AG04449 (cell line): Measurements from ENCODE around the gene SLC32A1.

Experiments used
- CTCF ChIA-PET: fragments of 350-600 bp; formaldehyde crosslinking; extraction: SDS; loops from one replicate; lab custom pipeline; 2021; ENCODE audit warnings: antibody characterized with exemption; lab: Yijun Ruan, JAX
- POLR2A ChIA-PET: fragments of 400-600, 350-600 bp; formaldehyde crosslinking; extraction: SDS; loops from one replicate; lab custom pipeline; 2020; ENCODE audit warnings: antibody characterized with exemption, inconsistent platforms; lab: Yijun Ruan, JAX
- DNase-seq: peaks from one replicate; pipeline ENCODE4 v3.0.0-alpha.2; 2010; ENCODE audit warnings: low read depth, low spot score
- H3K4me3 ChIP-seq: 2 replicates; pipeline ENCODE4 v1.5.1; 2011; ENCODE audit warnings: low read depth, mild to moderate bottlenecking, control low read depth, low read length
- TF ChIP-seq, protein P1 (sequence below): IDR thresholded peaks from one replicate; pipeline ENCODE4 v1.5.1; 2011; ENCODE audit warnings: mild to moderate bottlenecking, moderate library complexity, low read length, control low read depth, inconsistent platforms; ENCODE audit not compliant: insufficient read depth; ENCODE audit errors: missing control alignments

SLC32A1 gene

DNA sequence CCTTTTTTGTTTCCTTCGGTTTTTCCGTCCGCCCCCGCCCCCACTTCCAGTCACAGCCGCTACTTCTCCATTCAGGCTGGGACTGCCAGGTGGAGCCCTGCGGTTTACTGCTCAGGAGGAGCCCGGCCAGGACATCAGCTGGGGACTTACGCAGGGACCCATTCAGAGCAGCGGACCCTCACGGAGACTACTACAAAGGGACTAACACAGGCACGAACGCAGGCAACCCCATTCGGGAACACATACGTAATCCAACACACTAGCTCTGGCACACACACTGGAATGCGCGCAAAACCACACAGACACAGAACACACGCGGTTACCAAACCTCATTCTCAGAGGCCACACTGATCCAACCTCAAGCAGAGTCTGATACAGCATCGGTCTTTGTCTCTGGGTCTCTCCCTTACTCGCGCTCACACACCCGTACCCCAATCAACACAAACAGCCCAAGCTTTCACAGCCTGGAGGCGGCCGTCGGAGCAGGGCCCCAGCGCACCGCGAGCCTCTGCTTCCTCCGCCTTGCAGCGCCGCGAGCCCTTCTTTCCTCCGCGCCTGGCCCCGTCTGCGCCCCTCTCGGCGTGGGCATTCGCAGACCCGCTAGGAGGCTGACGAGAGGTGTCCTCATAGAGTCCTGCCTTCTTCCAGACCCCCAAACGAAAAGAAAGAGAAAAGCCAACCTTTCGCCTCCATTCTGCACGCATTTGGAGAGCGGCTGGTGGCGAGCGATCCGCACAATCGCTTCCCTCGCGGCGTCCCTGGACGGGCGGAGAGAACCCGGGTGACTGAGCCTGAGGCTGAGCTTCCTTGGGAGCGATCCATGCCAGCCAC lies 1.1 kb upstream of the SLC32A1 start:
- ChIA-PET CTCF (interaction anchor here (1.1 to 2.9 kb wide), 3 partner anchors 9 to 29 kb away, joined by 3 to 8 read pairs (median 6); no protein-coding TSS in a partner anchor), POLR2A (no interaction called here)
- no peak overlapping the region for H3K4me3 ChIP-seq
- DNase-seq: no peak
- TF ChIP-seq, protein P1, sequence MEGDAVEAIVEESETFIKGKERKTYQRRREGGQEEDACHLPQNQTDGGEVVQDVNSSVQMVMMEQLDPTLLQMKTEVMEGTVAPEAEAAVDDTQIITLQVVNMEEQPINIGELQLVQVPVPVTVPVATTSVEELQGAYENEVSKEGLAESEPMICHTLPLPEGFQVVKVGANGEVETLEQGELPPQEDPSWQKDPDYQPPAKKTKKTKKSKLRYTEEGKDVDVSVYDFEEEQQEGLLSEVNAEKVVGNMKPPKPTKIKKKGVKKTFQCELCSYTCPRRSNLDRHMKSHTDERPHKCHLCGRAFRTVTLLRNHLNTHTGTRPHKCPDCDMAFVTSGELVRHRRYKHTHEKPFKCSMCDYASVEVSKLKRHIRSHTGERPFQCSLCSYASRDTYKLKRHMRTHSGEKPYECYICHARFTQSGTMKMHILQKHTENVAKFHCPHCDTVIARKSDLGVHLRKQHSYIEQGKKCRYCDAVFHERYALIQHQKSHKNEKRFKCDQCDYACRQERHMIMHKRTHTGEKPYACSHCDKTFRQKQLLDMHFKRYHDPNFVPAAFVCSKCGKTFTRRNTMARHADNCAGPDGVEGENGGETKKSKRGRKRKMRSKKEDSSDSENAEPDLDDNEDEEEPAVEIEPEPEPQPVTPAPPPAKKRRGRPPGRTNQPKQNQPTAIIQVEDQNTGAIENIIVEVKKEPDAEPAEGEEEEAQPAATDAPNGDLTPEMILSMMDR: no peak

DNA sequence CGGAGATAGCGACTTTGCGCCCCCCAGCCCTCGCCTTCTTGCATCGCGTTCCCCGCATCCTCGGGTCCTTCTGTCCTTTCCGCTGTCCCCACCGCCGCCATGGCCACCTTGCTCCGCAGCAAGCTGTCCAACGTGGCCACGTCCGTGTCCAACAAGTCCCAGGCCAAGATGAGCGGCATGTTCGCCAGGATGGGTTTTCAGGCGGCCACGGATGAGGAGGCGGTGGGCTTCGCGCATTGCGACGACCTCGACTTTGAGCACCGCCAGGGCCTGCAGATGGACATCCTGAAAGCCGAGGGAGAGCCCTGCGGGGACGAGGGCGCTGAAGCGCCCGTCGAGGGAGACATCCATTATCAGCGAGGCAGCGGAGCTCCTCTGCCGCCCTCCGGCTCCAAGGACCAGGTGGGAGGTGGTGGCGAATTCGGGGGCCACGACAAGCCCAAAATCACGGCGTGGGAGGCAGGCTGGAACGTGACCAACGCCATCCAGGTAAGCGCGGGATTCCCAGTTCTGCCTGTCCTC lies 401 bp downstream of the SLC32A1 start:
- TF ChIP-seq, protein P1: no peak
- ChIA-PET POLR2A (no interaction called here), CTCF (interaction anchor here (0.7 to 2.9 kb wide), 3 partner anchors 8 to 1625 kb away, joined by 3 to 8 read pairs (median 3); no protein-coding TSS in a partner anchor)
- H3K4me3 ChIP-seq: no peak overlapping the region
- no peak for DNase-seq

DNA sequence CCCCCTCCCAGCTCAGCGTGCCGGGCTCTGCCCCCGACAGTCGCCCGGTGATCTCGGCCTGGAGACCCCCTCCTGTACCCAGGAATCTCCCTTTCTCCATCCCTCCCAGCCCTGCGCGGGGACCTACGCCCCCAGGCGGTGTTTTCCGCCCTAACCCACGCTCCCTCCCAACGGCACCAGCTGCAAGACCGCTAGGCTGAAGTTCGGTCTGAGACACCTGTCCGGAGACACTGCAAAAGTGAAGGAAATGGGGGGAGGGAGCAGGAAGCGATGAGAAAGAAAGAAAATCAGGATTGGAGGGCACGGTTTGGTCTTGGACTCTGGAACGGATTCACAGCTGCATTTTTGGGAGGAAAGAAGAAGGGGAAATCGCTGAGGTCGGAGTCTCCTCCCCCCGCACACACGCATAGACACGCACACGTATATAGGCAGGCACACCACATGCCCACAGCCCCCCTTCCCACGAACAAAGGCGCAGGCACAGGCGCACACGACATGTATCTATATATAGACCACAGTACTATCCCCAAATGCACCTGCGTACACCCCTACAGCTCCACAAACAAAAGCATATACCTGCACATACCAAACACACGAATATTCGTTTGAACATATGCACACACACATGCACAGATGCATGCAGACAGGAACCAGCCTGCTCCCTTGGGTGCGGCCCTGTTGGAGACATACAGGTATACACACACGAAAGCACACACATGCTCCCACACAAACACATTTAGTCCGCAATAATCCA lies 1.0 kb downstream of the SLC32A1 start:
- H3K4me3 ChIP-seq: no peak overlapping the region
- TF ChIP-seq, protein P1: no peak
- DNase-seq: no peak
- ChIA-PET POLR2A (no interaction called here), CTCF (interaction anchor here (0.9 to 1.5 kb wide), 2 partner anchors 9 to 10 kb away, joined by 3 read pairs; no protein-coding TSS in a partner anchor)

DNA sequence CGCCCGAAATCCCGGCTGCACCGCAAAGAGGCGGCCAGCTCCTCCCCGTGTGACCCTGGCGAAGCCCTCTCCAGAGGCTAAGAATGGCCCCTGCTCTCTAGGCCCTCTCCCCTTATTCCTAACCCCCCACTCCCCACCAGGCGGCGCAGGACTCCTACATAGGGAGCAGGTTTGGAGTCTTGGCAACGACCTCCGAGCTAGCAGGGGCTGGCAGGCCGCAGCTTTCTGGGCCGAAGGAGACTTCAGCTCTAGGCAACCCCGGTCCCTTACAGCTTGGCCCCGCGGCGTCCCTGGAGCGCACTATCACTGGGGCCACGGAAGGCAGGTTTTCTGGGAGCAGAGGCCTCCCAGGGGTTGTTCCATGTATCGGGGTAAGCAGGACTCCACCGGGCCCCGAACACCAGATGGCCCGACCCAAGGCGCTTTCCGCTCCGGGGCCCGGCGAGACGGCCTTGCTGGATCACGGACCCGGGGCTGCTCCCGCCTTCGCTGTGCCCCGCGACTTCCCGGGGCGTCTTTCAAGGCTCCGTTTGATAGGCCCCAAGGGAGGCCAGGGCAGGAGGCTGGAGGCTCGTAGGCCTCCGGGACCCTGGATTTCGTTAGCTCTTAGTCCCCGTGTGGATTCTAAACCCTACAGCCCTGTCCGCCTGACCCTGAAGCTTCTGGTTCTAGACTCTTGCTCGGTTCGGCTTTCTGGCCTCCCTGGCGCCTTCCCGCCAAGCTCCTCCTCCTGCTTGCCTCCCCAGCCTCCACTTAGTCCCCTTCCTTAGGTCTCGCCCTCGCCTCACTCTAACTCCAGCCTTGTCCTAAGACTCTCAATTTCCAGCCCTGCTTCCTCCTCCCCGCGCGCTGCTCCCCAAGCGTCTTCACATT lies 1.9 kb downstream of the SLC32A1 start:
- TF ChIP-seq, protein P1: peak; percentile 33
- no peak overlapping the region for H3K4me3 ChIP-seq
- ChIA-PET POLR2A (no interaction called here), CTCF (interaction anchor here (0.9 to 1.9 kb wide), 3 partner anchors 8 to 26 kb away, joined by 3 to 5 read pairs (median 3); no protein-coding TSS in a partner anchor)
- no peak for DNase-seq

DNA sequence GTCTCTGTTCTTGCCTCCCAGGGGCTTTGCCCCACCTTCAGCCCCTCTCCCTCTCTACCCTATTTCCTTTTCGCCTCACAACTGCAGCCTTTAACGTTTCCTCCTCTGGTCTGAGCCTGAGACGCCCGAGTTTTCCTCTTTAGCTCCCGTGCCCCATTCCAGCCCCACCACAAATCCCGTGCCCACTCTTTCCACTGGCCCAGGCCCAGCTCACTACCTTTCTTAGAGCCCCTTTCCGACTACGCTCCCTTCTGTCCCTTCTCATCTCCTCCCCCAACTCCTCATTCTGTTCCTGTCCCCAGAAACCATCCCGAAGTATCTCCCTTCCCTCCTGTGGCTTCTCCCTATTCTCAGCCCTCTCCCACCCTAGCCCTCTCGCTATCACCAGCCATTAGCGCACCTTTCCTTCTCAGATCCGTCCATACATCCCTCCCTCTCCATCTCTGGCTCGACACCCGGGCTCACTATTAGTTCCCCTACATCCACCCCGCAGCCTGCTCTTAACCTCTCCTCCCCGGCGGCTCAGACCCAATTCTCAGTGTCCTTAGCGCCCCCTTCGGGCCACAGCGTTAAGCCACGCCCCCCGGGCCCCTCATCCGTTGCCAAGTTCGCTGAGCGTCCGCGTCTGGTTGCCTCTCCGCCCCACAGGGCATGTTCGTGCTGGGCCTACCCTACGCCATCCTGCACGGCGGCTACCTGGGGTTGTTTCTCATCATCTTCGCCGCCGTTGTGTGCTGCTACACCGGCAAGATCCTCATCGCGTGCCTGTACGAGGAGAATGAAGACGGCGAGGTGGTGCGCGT lies 2.7 kb downstream of the SLC32A1 start:
- no peak for DNase-seq
- no peak overlapping the region for H3K4me3 ChIP-seq
- CTCF ChIA-PET: interaction anchor here (1.5 to 1.9 kb wide), 2 partner anchors 9 to 25 kb away, joined by 3 to 5 read pairs; no protein-coding TSS in a partner anchor
- POLR2A ChIA-PET: no interaction called here
- TF ChIP-seq, protein P1: peak; percentile 32
